ENCODE data around the gene PDGFC. TPM values are rescaled to one million over a fixed set of nuclear protein-coding genes. Genes with fewer than 3 reads are reported as not detected.

The PDGFC gene
- total RNA-seq, 1 donor: 42.8 TPM

- no peak for TF ChIP-seq CTCF (IDR thresholded peaks at IDR 0.05; ENCODE audit: insufficient read depth, low read length)
- no peak for DNase-seq (ENCODE audit: low read depth)
- H3K4me3 ChIP-seq (ENCODE audit: low read depth, low read length): no peak overlapping the region
Measured at GRCh38 chr4:156998500-156999174, 27.0 kb upstream of the PDGFC start.

GRCh38 chr4:156992943-156993342 lies 21.3 kb upstream of the PDGFC start:
- TF ChIP-seq CTCF (IDR thresholded peaks at IDR 0.05; ENCODE audit: insufficient read depth, low read length): no peak
- H3K4me3 ChIP-seq (ENCODE audit: low read depth, low read length): no peak overlapping the region
- peak; percentile 59 for DNase-seq (ENCODE audit: low read depth)

GRCh38 chr4:156991161-156991560 lies 19.6 kb upstream of the PDGFC start:
- no peak overlapping the region for H3K4me3 ChIP-seq (ENCODE audit: low read depth, low read length)
- DNase-seq (ENCODE audit: low read depth): no peak
- no peak for TF ChIP-seq CTCF (IDR thresholded peaks at IDR 0.05; ENCODE audit: insufficient read depth, low read length)

- H3K4me3 ChIP-seq (ENCODE audit: low read depth, low read length): no peak overlapping the region
- peak; percentile 73 for TF ChIP-seq CTCF (IDR thresholded peaks at IDR 0.05; ENCODE audit: insufficient read depth, low read length)
- DNase-seq (ENCODE audit: low read depth): peak; percentile 50
Measured at GRCh38 chr4:156983366-156983765, 11.8 kb upstream of the PDGFC start.

GRCh38 chr4:156981262-156981769 lies 9.7 kb upstream of the PDGFC start:
- TF ChIP-seq CTCF (IDR thresholded peaks at IDR 0.05; ENCODE audit: insufficient read depth, low read length): no peak
- no peak for DNase-seq (ENCODE audit: low read depth)
- H3K4me3 ChIP-seq (ENCODE audit: low read depth, low read length): no peak overlapping the region

- DNase-seq (ENCODE audit: low read depth): peak; percentile 77
- no peak for TF ChIP-seq CTCF (IDR thresholded peaks at IDR 0.05; ENCODE audit: insufficient read depth, low read length)
- no peak overlapping the region for H3K4me3 ChIP-seq (ENCODE audit: low read depth, low read length)
Measured at GRCh38 chr4:156977435-156978160, 6.0 kb upstream of the PDGFC start.
